NCI-H146 (cell line): ENCODE data around the gene RBM8A.
A peak's percentile ranks its signal among the peaks of the same experiment; 100 is the strongest.

Source experiments
- DNase-seq: peaks from one replicate; lab custom pipeline; 2025; lab: John Stamatoyannopoulos, UW

The RBM8A gene

DNA sequence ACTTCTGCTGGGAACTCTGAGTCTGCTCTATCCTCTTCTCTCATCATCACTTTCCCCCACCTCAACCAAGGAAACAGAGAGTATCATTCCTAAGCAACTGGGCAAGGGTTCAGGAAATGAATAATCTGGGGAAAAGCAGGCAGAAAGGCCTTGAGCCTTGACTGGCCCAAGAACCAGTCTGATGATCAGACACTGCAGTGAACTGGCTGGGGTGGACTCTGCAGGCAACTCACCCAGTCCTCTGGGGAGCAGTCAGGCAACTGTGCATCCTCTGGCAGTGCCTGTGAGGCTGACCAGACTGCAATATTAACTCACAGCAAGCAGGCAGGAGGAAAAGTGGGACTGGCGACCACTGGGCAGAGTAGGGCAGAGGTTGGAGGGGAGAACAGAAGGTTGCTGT is 42.6 kb downstream of the RBM8A start:
- no peak for DNase-seq

DNA sequence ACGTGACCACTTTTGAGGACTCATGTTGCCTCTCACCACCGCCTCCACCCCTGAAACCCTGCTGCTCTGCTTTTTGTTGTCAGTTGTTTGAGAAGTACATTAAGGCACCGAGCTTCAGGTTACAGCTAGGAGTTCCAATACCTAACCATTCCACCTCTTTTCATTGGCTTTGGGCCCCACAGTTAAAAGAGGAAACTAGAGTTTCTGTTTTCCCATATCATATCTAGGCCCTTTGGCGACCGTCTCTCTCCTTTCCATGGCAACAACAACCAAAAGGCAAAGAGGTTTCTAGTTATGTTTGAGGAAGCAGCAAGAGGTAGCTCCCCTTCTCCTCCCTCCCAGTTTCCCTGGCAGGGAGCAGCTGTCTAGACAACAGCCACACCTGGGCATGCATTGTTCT is 47.5 kb downstream of the RBM8A start:
- peak; percentile 98 for DNase-seq

DNA sequence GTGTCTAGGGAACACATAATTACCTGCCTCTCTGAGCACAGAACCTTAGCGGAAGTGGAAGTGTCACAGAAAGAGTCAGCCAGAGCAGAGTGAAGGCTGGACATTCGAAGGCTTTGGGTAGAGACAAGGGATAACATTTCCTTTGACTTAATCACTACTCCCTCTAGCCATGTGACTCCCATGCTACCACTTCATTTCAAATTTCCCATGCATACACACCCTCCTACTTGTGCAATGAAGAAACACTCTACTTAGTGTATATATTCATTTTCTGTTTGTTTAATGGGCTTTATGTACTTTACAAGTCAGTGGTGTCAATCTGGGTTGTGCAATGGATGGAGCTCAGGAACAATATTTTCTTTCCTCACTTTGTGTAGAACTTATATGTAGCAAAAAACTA is 48.6 kb downstream of the RBM8A start:
- DNase-seq = no peak

DNA sequence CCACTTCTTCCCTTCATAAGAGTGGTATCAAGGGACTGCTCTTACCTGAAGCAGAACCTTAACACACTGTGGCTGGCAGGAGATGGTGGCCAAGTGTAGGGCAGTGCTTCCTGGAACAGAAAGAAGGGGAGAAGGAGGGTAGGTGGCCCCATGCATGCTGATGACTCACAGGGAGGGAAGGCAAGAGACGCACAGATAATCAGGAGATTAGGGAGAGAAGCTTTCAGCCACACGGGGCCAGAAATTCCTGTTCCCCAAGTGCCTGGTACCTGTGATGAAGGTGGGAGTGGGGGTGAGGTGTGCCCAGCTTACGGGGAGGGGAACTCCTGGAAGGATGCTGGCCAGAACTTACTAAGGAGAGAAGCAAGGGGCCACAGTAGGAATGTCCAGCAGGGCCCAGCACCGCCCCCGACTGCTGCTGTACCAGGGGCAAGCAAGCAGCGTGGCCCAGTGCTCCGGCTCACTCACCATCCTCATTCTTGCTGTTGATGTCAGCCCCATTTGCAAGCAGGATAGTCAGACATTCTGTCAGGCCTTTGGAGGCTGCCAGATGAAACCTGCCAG is 49.3 kb downstream of the RBM8A start:
- DNase-seq = peak; percentile 61

DNA sequence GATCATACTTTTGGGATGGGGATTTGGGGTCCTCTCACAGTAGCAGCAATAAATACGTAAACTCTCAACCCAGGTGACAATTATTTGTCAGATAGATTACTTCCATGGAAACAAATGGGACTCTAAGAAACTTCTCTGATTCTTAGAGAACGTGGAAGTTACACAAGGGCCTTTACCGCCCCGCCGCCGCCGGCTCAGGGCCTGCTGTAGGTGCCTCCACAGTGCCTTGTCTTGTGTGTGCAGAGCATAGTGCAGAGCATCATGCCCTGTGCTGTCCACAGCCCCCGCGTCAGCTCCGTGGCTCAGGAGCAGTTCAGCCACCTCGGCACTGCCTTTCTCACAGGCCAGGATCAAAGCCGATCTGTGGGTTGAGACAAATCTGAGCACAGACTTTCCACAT is 52.6 kb downstream of the RBM8A start:
- DNase-seq = no peak

DNA sequence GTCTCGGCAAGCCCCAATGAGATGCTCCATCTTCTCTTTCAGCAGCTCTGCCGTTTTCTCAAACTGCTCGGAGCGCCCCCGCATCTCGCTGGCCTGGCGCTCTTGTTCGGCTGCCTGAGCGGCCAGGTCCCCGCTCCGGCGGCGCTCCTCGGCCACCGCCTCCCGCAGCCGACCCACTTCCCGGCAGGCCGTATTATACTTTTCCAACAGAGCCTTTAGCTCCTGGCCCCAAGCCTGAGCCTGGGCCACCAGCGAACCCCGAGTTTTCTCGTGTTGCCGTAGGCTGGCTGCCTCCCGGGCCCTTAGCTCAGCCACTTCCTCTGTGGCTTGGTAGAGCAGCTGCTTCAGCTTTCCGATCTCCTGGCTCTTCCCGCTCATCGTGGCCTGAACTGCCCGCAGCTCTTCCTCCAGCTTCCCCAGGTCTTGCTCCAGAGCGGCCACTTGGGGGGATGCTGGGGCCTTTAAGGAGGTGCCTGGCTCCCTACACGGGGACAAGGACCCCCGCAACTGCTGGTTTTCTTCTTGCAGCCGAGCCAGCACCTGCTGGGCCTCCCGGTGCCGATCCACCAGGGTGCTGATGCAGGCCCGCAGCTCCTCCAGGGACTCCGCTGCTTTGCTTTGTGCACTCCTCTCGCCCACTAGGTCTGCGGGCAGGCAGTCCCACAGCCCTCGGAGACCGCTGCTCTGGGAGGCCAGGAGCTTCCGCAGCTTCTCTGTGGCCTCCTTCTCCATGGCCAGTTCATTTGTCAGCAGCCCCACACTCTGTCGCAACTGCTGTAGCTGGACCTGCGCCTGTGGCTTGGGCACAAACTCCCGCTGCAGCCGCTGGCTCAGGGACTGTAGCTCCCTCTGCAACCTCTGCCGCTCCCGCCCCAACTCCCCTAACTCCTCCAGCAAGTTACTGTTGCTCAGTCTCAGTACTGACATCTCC is 55.0 kb downstream of the RBM8A start:
- DNase-seq = no peak
